Epithelial cell of prostate (primary cell): ENCODE measurements around the gene PTPN21.

ENCODE experiments used
- DNase-seq: peaks from one replicate; pipeline ENCODE4 v3.0.0-alpha.2; 2011; ENCODE audit warnings: low read depth, low spot score
- H3K27ac ChIP-seq: fragments of 450-650 bp; 2 replicates; pipeline ENCODE4 v1.5.1; 2017; ENCODE audit warnings: mild to moderate bottlenecking

Gene PTPN21

GRCh38 chr14:88516861-88517357 is 37.9 kb downstream of the PTPN21 start:
- no peak overlapping the region for H3K27ac ChIP-seq

DNA sequence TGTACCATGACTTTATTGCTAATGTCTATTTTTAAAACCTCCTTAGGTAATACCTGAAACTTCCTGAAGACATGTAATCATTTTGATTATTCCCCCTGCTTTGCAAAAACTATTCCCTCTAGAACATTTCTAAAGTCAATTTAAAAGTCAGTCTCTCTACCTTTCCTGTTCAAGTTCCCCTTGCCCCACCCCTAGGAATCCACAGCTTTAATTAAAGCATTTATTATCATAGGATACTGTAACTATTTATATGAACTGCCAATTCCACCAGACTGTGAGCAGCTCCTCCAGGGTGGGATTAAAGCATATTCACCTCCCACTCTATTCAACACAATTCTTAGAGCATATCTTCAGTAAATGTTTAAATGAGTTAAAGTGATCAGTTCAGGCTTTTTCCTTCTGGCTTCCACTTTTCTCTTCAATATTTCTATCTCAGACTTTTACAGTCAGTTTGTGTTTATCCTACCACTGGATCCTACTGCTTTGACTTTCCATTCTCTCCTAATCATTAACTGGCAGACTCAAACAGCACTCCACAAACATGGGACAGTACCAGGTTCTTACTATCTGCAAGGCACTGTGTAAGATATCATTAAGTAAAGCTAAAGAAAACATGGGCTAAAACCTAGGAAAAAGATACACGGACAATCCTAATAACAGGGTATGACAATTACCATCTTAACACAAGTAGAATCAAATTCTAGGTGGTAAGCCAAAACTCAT is 39.1 kb downstream of the PTPN21 start:
- no peak overlapping the region for H3K27ac ChIP-seq
- no peak for DNase-seq

More at GRCh38 chr14:88516861-88517357, 37.9 kb downstream of the PTPN21 start:
- DNase-seq = no peak

- H3K27ac ChIP-seq = no peak overlapping the region
- no peak for DNase-seq
Measured at GRCh38 chr14:88507208-88507607, 47.6 kb downstream of the PTPN21 start.

DNA sequence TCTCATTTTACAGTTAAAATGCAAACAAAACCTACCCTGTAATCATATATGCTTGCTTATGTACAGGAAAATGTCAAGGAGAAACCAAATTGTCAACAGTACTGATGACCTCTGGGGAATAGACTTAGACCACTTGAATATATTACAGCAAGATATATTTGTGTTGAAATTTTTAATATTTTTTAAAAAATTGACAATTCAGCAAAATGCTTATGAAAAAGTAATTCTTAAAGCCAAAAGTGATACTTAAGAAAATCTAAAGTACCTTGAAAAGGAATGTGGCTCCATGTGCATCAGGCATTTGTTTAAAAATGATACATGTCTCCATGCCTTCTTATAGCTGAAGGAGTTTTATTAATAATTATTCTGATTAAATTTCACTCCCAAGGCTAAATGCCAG is 49.2 kb downstream of the PTPN21 start:
- DNase-seq = no peak
- H3K27ac ChIP-seq = no peak overlapping the region

- no peak for DNase-seq
- no peak overlapping the region for H3K27ac ChIP-seq
Measured at GRCh38 chr14:88504602-88505001, 50.2 kb downstream of the PTPN21 start.

DNA sequence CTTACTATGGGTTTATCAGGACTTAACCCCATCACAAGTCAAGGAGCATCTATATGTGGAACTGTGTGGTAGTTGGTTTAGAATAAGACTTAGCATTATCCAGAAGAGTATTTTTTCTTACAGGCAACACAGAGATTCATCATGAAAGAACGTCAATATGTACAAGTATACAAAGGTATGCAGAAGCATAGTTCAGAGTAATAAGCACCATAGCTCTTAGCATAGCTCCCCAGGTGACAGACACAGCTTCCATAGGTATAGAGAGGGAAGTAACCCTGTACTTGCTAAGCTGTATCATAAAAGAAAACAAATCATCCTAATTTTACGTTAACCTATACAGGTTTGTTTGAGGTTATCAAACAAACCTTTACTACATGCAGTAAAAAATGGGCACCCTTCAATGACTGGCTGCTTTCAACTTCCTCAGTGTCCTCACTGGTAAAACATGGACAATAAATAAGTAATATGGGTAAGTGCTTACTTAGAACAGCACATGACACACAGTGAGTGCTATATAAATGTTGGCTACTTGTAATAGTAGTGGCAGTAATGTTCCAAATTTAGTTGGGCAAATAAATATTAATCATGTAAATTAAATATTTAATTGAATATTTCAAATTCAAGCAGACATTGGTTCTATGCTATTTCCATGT is 50.9 kb downstream of the PTPN21 start:
- no peak overlapping the region for H3K27ac ChIP-seq
- no peak for DNase-seq

- no peak for DNase-seq
- H3K27ac ChIP-seq = no peak overlapping the region
Measured at GRCh38 chr14:88502740-88503139, 52.1 kb downstream of the PTPN21 start.

- no peak for DNase-seq
- H3K27ac ChIP-seq = no peak overlapping the region
Measured at GRCh38 chr14:88500611-88501010, 54.2 kb downstream of the PTPN21 start.

DNA sequence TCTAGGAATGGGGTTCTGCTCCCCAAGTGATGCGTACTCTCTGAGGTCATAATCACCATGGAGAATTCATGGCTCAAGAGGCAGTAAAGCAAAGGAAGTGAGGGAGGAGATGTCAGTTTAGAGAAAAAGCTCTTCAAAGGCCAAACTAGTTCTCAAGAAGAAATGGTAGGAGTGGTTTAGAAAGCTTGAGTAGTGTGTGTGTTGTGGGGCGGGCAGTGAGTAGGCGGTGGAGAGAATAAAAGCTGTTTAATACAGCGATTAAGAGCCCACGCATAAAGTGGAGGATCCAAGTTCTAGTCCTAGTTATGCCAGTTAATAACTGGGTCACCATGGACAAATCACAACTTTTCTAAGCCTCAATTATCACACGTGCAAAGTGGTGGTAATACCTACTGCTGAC is 55.6 kb downstream of the PTPN21 start:
- DNase-seq = no peak
- no peak overlapping the region for H3K27ac ChIP-seq

- H3K27ac ChIP-seq = no peak overlapping the region
- DNase-seq = no peak
Measured at GRCh38 chr14:88496414-88496813, 58.4 kb downstream of the PTPN21 start.

- no peak overlapping the region for H3K27ac ChIP-seq
- no peak for DNase-seq
Measured at GRCh38 chr14:88493392-88494185, 61.2 kb downstream of the PTPN21 start.

GRCh38 chr14:88492272-88493089 is 62.3 kb downstream of the PTPN21 start:
- no peak overlapping the region for H3K27ac ChIP-seq
- DNase-seq = no peak

DNA sequence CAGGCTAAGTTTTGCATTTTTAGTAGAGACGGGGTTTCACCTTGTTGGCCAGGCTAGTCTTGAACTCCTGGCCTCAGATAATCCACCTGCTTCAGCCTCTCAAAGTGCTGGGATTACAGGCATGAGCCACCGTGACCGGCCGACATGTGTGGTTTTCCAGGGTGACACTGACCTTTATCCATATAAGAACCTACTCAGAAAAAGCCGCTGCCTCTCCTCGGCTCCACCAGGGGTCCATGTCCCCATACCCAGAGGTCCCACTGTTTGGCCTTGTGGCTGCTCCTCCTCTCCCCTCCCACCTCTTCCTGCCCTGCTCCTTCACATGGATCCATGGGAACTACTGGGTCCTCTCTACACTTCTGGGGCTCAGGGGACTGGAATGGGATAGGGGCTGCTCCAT is 64.6 kb downstream of the PTPN21 start:
- H3K27ac ChIP-seq = no peak overlapping the region
- DNase-seq = no peak

DNA sequence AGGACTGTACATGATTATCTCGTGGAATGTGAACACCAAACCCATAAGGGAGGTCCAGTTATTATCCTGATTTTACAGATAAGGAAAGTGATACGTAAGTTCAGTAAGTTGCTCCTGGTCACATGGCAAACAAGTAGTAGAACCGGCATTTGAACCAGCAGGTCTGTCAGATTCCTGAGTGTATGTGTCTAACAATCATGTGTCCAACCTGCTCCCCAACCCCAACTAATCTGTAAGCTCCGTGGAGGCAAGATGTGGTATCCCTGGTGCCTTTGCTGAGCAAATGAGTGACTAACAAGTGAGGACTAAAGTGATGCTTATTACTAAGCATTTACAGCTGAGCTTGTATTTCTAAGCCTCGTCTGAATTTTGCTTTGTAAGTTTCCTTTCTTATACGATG is 65.9 kb downstream of the PTPN21 start:
- peak; percentile 73 for DNase-seq
- peak overlapping the region; percentile 66 for H3K27ac ChIP-seq

DNA sequence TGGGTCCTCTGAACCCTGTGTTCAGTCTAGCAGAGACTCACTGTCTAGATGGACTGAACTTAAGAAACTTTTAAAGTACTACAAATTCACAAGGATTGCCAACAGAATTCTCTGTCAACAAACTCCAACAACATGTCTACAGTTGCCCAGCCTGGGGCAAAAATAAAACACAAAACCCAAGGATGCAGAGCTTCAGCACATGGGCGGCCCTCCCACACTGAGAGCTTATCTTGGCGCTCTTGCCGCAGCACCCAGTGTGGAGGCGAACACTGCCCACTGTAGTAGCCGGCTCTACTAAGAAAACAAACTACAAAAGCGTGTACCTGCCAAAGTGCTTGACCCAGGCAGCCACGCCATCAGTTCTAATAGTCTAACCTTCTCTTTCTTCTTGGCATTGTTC is 66.7 kb downstream of the PTPN21 start:
- peak overlapping the region; percentile 66 for H3K27ac ChIP-seq

DNA sequence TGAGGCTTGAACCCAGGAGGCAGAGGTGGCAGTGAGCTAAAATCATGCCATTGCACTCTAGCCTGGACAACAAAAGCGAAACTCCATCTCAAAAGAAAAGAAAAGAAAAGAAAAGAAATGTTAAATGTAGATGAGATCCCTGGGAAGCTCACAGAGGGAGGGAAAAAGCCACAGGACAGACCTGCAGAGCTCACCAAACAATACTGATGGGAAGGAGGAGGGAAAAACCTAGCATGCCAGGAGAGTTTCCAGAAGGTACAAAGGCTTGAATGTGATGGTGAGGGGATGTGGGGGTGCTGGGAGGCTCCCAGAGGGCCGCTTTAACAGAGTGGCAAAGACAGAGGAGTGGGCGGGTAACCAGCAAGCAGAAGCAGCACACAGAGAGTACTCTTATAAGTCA is 72.3 kb downstream of the PTPN21 start:
- H3K27ac ChIP-seq = no peak overlapping the region
- no peak for DNase-seq

More for the DNA sequence above, 66.7 kb downstream of the PTPN21 start:
- DNase-seq = peak; percentile 36

DNA sequence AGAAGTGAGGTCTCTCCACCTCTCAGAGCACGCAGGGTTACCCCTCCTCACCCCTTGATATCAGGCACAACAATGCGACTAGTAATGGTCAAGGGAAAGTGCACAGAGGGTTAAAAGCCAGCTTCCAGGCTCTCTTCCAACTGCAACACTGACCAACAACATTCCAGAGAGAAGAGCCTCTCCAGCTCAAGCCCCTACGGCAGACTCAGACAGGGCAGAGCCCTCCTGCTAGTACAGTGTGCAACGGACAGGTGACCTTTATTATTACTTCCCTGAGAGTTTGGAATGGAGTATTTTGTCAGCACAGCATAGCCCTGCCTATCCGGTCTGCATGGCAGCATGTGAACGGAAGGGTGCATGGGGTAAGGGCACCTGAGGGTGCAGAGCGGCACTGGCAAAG is 73.0 kb downstream of the PTPN21 start:
- no peak overlapping the region for H3K27ac ChIP-seq
- DNase-seq = no peak

DNA sequence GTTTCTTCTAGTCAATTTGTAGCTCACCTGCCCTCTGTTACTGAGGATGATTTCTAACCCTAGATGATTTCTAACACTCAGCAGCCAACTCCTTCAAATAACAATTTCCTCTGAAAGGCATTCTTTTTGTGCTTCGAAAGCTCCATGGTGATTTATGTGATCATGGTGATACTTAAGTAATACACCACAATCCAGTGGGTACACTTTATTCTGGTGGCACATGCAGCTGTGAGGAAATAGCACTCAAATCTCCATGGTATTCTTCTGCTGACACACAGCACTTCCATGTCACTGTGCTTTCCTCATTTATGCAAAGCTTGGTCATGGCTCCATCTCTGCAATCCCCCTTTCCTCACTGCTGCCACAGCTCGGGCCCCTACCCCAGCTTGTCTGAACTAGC is 73.7 kb downstream of the PTPN21 start:
- DNase-seq = no peak
- no peak overlapping the region for H3K27ac ChIP-seq

DNA sequence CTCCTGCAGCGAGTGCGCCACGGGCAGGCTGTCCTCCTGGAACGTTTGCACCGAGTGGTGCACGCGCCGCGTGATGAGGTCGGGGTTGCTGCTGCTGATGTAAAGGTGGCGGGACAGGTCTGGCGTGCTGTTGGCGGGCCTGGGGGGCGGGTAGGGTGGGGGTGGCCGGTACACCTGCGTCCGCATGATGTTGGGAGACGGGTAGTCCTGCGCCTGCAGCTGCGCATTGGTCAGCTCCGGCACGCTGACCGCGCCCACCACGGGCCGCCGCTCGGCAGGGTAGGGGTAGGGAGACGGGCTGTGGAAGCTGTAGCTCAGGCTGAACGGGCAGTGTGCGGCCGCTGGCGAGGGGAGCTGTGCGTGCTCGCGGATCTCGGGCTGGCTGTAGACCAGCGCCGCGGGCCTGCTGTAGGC is 75.2 kb downstream of the PTPN21 start:
- H3K27ac ChIP-seq = no peak overlapping the region
- no peak for DNase-seq

GRCh38 chr14:88478931-88479330 is 75.9 kb downstream of the PTPN21 start:
- DNase-seq = no peak
- no peak overlapping the region for H3K27ac ChIP-seq
